IPS-15b (cell line): ENCODE results near the gene KISS1R.
A peak's percentile ranks its signal among the peaks of the same experiment; 100 is the strongest.
"Not testable (repeated sequence)": the region's sequence is repeated elsewhere in the genome, so short reads cannot be mapped to it uniquely, and the experiment has no call there.

ENCODE experiments used
- H3K27me3 ChIP-seq: one replicate; pipeline ENCODE4 v1.6.1; 2013; ENCODE audit warnings: low read length; ENCODE audit not compliant: control insufficient read depth, insufficient read depth
- H3K36me3 ChIP-seq: one replicate; pipeline ENCODE4 v1.6.1; 2013; ENCODE audit warnings: low read length; ENCODE audit not compliant: control insufficient read depth, insufficient read depth
- H3K4me1 ChIP-seq: one replicate; pipeline ENCODE4 v1.6.1; 2013; ENCODE audit warnings: mild to moderate bottlenecking, low read length; ENCODE audit not compliant: control insufficient read depth, insufficient read depth
- H3K4me3 ChIP-seq: one replicate; pipeline ENCODE4 v1.5.1; 2013; ENCODE audit warnings: low read depth, low read length
- H3K9ac ChIP-seq: one replicate; pipeline ENCODE4 v1.6.1; 2013; ENCODE audit warnings: low read depth, mild to moderate bottlenecking, low read length
- H3K9me3 ChIP-seq: one replicate; pipeline ENCODE4 v1.6.1; 2013; ENCODE audit warnings: mild to moderate bottlenecking, low read length; ENCODE audit not compliant: control insufficient read depth, insufficient read depth

The KISS1R gene

DNA sequence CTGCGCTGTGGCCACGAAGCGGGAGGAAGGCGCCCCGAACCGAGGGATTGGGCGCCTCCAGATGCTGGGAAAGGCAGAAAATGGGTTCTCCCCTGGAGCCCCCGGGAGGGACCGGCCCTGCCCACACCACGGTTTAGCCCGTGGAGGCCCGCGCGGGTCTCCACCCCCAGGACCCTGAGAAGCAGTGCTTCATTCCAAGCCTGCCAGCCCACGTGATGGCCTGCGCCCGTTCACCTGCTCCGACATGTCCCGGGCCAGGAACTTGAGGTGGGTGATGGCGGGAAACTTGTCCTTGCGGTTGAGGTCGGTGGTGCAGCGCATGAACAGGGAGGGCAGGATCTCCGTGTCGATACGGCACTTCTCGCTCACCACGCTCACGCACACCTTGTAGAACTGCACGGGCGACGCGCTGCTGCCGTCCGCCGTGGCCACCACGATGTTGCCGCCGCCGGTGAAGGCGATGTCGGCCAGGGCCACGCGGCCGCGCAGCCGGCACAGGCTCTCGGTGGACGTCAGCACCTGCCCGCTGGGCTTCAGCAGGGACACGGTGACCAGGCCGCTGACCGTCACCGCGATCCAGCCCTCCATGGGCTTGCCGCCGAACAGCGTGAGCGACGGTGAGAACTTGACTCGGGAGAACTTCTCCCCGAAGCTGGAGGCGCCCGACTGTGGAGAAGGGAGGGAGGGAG is 31.5 kb upstream of the KISS1R start:
- H3K4me3 ChIP-seq = no peak overlapping the region
- H3K36me3 ChIP-seq = peaks cover 53% of the 10 kb centered on the region
- H3K9ac ChIP-seq = no peak overlapping the region
- H3K27me3 ChIP-seq = no peaks in the 10 kb centered on the region
- H3K4me1 ChIP-seq = no peaks in the 10 kb centered on the region
- no peaks in the 10 kb centered on the region for H3K9me3 ChIP-seq

DNA sequence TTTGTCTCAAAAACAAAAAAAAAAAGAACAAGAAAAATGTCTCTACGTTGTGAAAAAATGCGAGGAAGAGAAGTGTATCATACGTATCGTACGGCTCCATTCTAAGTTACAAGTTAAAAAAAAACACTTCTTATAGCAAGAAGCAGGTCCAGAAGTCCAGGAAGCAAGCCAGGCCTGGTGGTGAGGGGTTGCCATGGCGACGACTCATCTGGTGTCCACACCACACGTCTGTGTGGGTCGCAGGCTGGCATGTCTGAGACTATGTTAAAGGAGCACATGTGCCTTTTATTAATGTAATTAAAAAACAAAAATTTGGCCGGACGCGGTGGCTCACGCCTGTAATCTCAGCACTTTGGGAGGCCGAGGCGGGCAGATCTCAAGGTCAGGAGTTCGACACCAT is 30.1 kb upstream of the KISS1R start:
- H3K4me1 ChIP-seq = no peaks in the 10 kb centered on the region
- no peaks in the 10 kb centered on the region for H3K27me3 ChIP-seq
- H3K9me3 ChIP-seq = no peaks in the 10 kb centered on the region
- no peak overlapping the region for H3K4me3 ChIP-seq
- no peak overlapping the region for H3K9ac ChIP-seq
- H3K36me3 ChIP-seq = peaks cover 52% of the 10 kb centered on the region

DNA sequence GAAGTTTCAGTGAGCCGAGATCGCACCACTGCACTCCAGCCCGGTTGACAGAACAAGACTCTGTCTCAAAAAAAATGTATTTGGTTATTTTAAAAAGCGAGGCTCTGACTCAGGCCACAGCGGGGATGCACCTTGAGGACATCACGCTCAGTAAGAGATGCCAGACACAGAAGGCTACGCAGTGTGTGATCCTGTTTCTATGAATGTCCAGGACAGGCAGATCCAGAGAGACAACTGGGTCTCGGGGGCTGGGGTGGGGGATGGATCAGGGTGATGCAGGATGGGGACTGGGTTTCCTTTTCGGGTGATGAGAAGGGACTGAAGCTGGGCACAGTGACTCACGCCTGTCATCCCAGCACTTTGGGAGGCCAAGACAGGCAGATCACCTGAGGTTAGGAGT is 29.5 kb upstream of the KISS1R start:
- H3K36me3 ChIP-seq = peaks cover 51% of the 10 kb centered on the region

DNA sequence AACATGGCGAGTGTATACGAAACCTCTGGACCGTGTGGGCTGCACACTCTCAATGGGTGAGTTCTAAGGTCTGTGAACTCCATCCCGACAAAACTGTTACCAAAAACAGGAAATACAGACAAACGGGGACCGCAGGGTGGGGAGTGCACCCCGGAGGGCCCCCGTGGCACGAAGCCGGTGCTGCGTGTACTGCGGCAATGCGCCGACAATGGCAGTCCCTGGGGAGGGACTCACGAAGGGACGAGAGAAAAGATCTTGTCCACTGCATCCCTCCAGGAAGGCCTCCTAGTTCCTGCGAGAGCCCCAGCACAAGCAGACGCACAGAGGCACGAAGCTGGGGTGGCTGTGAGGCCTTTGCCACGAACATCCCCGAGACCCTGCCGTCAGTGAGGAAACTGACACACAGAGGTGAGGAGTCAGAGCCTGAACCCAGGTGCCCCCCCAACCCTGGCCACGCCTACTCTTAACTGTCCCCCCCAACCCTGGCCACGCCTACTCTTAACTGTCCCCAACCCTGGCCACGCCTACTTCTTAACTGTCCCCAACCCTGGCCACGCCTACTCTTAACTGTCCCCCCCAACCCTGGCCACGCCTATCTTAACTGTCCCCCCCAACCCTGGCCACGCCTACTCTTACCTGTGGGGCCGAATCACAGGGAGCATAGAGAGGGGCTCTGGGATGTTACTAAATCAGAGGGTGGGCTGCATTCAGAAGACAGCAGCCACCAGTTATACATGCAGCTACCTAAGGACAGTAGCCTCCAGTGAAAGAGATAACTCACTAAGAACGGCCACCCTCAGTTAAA is 28.4 kb upstream of the KISS1R start:
- Histone ChIP-seq H3K36me3 (peaks cover 44% of the 10 kb centered on the region), H3K4me1 (no peaks in the 10 kb centered on the region), H3K9me3 (no peaks in the 10 kb centered on the region), H3K27me3 (no peaks in the 10 kb centered on the region), H3K9ac (no peak overlapping the region), H3K4me3 (no peak overlapping the region)

More for the DNA sequence above, 29.5 kb upstream of the KISS1R start:
- Histone ChIP-seq H3K9me3 (no peaks in the 10 kb centered on the region), H3K4me1 (no peaks in the 10 kb centered on the region), H3K9ac (no peak overlapping the region), H3K4me3 (no peak overlapping the region), H3K27me3 (no peaks in the 10 kb centered on the region)

- Histone ChIP-seq H3K4me3 (no peak overlapping the region), H3K4me1 (no peaks in the 10 kb centered on the region), H3K9ac (no peak overlapping the region), H3K9me3 (no peaks in the 10 kb centered on the region), H3K27me3 (no peaks in the 10 kb centered on the region), H3K36me3 (peaks cover 41% of the 10 kb centered on the region)
Measured at GRCh38 chr19:889662-890295, 27.4 kb upstream of the KISS1R start.

DNA sequence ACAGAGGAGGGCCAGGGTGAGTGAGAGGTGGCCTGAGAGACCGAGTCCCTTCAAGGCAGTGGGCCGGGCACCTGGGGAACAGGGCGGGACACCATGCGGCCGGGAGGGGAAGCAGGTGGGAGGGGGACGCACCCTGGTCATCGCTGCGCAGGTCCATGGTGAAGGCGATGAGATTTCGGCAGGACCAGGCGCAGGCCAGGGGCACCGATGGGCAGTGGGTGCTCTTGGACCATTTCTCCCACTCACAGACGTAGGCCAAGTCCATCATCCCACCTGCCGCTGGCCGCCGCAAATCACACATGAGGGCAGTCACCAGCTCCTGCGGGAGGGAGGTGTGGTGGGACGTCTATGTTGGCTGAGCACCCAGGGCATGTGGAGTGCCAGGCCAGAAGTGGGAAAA is 26.3 kb upstream of the KISS1R start:
- H3K27me3 ChIP-seq = no peaks in the 10 kb centered on the region
- no peak overlapping the region for H3K4me3 ChIP-seq
- H3K36me3 ChIP-seq = peaks cover 32% of the 10 kb centered on the region
- H3K9ac ChIP-seq = no peak overlapping the region
- no peaks in the 10 kb centered on the region for H3K9me3 ChIP-seq
- no peaks in the 10 kb centered on the region for H3K4me1 ChIP-seq

DNA sequence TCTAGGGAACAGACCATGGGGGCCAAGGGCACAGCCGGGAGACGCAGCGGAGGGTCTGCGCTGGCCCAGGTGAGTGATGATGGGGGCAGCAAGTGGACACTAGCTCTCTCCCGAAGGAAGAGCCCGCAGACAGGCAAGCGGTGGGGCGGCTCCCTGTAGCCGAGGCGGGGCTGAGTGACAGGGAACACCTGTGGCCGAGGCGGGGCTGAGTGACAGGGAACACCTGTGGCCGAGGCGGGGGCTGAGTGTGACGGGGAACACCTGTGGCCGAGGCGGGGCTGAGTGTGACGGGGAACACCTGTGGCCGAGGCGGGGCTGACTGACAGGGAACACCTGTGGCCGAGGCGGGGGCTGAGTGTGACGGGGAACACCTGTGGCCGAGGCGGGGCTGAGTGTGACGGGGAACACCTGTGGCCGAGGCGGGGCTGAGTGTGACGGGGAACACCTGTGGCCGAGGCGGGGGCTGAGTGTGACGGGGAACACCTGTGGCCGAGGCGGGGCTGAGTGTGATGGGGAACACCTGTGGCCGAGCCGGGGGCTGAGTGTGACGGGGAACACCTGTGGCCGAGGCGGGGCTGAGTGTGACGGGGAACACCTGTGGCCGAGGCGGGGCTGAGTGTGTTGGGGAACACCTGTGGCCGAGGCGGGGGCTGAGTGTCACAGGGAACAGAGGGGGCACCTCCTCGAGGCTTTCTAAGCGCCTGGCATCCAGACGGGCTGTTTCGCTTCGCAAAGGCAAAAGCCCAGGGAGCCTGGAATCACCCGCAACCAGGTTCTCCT is 25.5 kb upstream of the KISS1R start:
- not testable (repeated sequence) for H3K4me1 ChIP-seq, H3K27me3 ChIP-seq, H3K9ac ChIP-seq, H3K9me3 ChIP-seq
- peaks cover 34% of the 10 kb centered on the region for H3K36me3 ChIP-seq
- peak overlapping the region; percentile 73 for H3K4me3 ChIP-seq

GRCh38 chr19:892243-892893 is 24.8 kb upstream of the KISS1R start:
- no peaks in the 10 kb centered on the region for H3K9me3 ChIP-seq
- H3K9ac ChIP-seq = no peak overlapping the region
- H3K27me3 ChIP-seq = no peaks in the 10 kb centered on the region
- H3K4me1 ChIP-seq = no peaks in the 10 kb centered on the region
- H3K36me3 ChIP-seq = peaks cover 33% of the 10 kb centered on the region
- H3K4me3 ChIP-seq = peak overlapping the region; percentile 73

DNA sequence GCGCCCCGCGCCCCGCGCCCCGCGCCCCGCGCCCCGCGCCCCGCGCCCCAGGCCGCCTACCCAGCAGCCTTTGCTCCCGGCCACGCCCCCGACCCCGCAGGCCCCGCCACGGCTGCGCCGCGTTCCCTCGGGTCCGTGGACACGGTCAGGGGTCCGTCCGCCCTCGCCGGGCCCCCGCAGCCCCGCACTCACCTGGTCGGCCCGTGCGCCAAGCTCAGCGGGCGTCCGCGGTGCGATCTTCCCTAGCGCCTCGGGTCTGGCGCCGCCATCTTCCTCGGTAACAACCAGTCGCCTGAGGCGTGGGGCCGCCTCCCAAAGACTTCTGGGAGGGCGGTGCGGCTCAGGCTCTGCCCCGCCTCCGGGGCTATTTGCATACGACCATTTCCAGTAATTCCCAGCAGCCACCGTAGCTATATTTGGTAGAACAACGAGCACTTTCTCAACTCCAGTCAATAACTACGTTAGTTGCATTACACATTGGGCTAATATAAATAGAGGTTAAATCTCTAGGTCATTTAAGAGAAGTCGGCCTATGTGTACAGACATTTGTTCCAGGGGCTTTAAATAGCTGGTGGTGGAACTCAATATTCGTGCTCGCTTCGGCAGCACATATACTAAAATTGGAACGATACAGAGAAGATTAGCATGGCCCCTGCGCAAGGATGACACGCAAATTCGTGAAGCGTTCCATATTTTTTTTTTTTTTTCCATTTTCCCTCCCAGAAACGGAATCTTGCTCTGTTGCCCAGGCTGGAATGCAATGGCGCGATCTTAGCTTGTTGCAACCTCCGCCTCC is 24.0 kb upstream of the KISS1R start, which contains the start of the genes MED16 and RNU6-9:
MED16 (minus strand) TSS at position 294 of the 796 bp plus-strand sequence. CDS start 2,056 bp downstream, outside the sequence.
RNU6-9 (plus strand) TSS at position 591 of the 796 bp plus-strand sequence.
- H3K9me3 ChIP-seq = no peaks in the 10 kb centered on the region
- H3K4me1 ChIP-seq = no peaks in the 10 kb centered on the region
- peaks cover 33% of the 10 kb centered on the region for H3K36me3 ChIP-seq
- H3K4me3 ChIP-seq = peak within 1 kb of the TSS; percentile 73
- peak within 1 kb of the TSS; percentile 88 for H3K9ac ChIP-seq
- no peaks in the 10 kb centered on the region for H3K27me3 ChIP-seq

DNA sequence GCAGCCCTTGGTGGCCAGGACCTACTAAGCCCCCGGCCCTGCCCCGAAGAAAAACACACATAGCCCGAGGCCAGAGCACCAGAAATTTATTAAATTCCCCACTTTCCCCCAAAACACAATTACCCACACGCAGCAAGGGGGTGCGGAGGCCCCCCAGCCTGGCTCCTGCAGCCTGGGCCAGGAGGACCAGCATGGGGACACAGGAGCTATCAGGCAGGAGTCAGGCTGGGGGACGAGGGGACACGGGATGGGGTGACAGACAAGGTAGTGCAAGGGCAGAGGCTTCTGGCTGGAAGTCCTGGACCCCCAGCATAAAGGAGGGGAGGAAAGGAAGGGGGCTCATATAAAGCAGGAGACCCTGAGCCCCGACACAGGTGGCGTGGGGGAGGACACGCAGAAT is 20.7 kb upstream of the KISS1R start:
- H3K4me1 ChIP-seq = no peaks in the 10 kb centered on the region
- no peaks in the 10 kb centered on the region for H3K9me3 ChIP-seq

More for the DNA sequence above, 20.7 kb upstream of the KISS1R start:
- Histone ChIP-seq H3K9ac (no peak overlapping the region), H3K4me3 (no peak overlapping the region), H3K36me3 (peaks cover 25% of the 10 kb centered on the region), H3K27me3 (no peaks in the 10 kb centered on the region)
